NB4 (cell line): ENCODE measurements around the gene CNGA3.
A peak's percentile ranks its signal among the peaks of the same experiment; 100 is the strongest.

Experiments used
- DNase-seq: peaks from one replicate; pipeline ENCODE4 v3.0.0; 2010; ENCODE audit warnings: low read depth
- H3K4me3 ChIP-seq: one replicate; pipeline ENCODE4 v1.5.1; 2011; ENCODE audit warnings: mild to moderate bottlenecking, low read depth, low read length, moderate library complexity
- CTCF ChIP-seq: IDR thresholded peaks from one replicate; pipeline ENCODE4 v1.5.1; 2012; ENCODE audit warnings: low read depth, low read length
- MAX ChIP-seq: IDR thresholded peaks from 2 replicates; pipeline ENCODE4 v1.6.1; 2011; ENCODE audit warnings: low read depth, low read length
- MYC ChIP-seq: IDR thresholded peaks from 2 replicates; pipeline ENCODE4 v1.6.1; 2011; ENCODE audit warnings: low read depth, low read length
- POLR2A ChIP-seq: IDR thresholded peaks from 2 replicates; pipeline ENCODE4 v1.6.1; 2011; ENCODE audit warnings: mild to moderate bottlenecking; ENCODE audit not compliant: insufficient read length; ENCODE audit errors: extremely low read depth

Gene CNGA3

GRCh38 chr2:98442488-98442887 lies 96.2 kb downstream of the CNGA3 start:
- TF ChIP-seq MAX, result no peak
- no peak for TF ChIP-seq MYC
- TF ChIP-seq POLR2A, result no peak
- TF ChIP-seq CTCF, result no peak
- H3K4me3 ChIP-seq, result no peak overlapping the region
- no peak for DNase-seq

GRCh38 chr2:98444436-98445176 lies 98.3 kb downstream of the CNGA3 start, which contains the start of gene INPP4A:
INPP4A (plus strand) TSS chr2:98444858; CDS start chr2:98520049, 75,191 bp downstream.
- H3K4me3 ChIP-seq, result peak within 1 kb of the TSS; percentile 92
- peak; percentile 81 for DNase-seq
- TF ChIP-seq POLR2A (peak; percentile 56), MAX (no peak)

- DNase-seq, result peak; percentile 68
- TF ChIP-seq CTCF (no peak), MYC (no peak), POLR2A (no peak), MAX (no peak)
- H3K4me3 ChIP-seq, result peak overlapping the region; percentile 92
Observed at GRCh38 chr2:98445177-98445682, 99.0 kb downstream of the CNGA3 start.

GRCh38 chr2:98445683-98446581 lies 99.7 kb downstream of the CNGA3 start:
- TF ChIP-seq POLR2A, result no peak
- TF ChIP-seq MYC, result no peak
- TF ChIP-seq CTCF, result no peak
- TF ChIP-seq MAX, result no peak
- peak; percentile 59 for DNase-seq
- H3K4me3 ChIP-seq, result peak overlapping the region; percentile 92

GRCh38 chr2:98446850-98447249 lies 100.6 kb downstream of the CNGA3 start:
- H3K4me3 ChIP-seq, result peak overlapping the region; percentile 92
- TF ChIP-seq POLR2A, result no peak
- no peak for TF ChIP-seq MAX
- no peak for TF ChIP-seq MYC
- TF ChIP-seq CTCF, result no peak

More at GRCh38 chr2:98446850-98447249, 100.6 kb downstream of the CNGA3 start:
- DNase-seq, result no peak
